ACC112 (cell line): Measurements from ENCODE around the gene UBASH3A.

Experiments
- H2AFZ ChIP-seq: fragments of 200-600 bp; sonication (generic); one replicate; pipeline ENCODE4 v1.6.0; 2017; ENCODE audit warnings: antibody characterized with exemption, low read length; ENCODE audit not compliant: unreplicated experiment
- H3K27ac ChIP-seq: fragments of 200-600 bp; sonication (generic); 2 replicates; pipeline ENCODE4 v1.5.1; 2014; ENCODE audit warnings: low read depth, mild to moderate bottlenecking, antibody characterized with exemption, low read length, moderate library complexity
- H3K27me3 ChIP-seq: fragments of 200-600 bp; sonication (generic); 2 replicates; pipeline ENCODE4 v1.6.1; 2014; ENCODE audit warnings: mild to moderate bottlenecking, antibody characterized with exemption, low read length, moderate library complexity, mixed read lengths; ENCODE audit not compliant: insufficient read depth
- H3K36me3 ChIP-seq: fragments of 200-600 bp; sonication (generic); 2 replicates; pipeline ENCODE4 v1.6.1; 2016; ENCODE audit warnings: mild to moderate bottlenecking, antibody characterized with exemption, low read length, moderate library complexity, mixed read lengths; ENCODE audit not compliant: insufficient read depth
- H3K4me1 ChIP-seq: fragments of 200-600 bp; sonication (generic); one replicate; pipeline ENCODE4 v1.6.1; 2016; ENCODE audit warnings: low read length, mixed read lengths; ENCODE audit not compliant: insufficient read depth, unreplicated experiment, control insufficient read depth
- H3K4me3 ChIP-seq: fragments of 200-600 bp; sonication (generic); 2 replicates; pipeline ENCODE4 v1.5.1; 2014; ENCODE audit warnings: mild to moderate bottlenecking, low read depth, low read length
- H3K79me2 ChIP-seq: fragments of 200-600 bp; sonication (generic); one replicate; pipeline ENCODE4 v1.6.0; 2016; ENCODE audit warnings: low read length; ENCODE audit not compliant: control insufficient read depth, unreplicated experiment, insufficient read depth

UBASH3A gene

DNA sequence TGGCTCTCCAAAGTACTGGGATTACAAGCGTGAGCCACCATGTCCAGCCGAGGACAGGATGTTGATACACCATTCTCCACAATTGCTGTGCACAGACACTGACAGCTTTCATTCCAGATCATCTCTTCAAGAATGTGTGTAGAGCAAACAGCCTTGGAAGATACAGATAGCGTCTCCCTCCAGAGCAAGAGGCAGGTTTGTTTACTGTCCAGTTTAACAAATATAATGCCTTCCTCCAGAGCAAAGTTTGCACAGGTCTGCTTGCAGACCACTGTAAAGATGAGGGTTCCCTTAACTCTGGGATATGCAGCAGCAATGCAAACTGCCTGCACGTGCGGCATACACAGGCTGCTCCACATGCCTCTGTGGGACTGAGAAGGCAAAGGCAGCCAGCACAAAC, 12.4 kb upstream of the UBASH3A start:
- peaks cover 93% of the 10 kb centered on the region for H3K27me3 ChIP-seq
- H2AFZ ChIP-seq: no peak overlapping the region
- H3K4me1 ChIP-seq: no peaks in the 10 kb centered on the region

DNA sequence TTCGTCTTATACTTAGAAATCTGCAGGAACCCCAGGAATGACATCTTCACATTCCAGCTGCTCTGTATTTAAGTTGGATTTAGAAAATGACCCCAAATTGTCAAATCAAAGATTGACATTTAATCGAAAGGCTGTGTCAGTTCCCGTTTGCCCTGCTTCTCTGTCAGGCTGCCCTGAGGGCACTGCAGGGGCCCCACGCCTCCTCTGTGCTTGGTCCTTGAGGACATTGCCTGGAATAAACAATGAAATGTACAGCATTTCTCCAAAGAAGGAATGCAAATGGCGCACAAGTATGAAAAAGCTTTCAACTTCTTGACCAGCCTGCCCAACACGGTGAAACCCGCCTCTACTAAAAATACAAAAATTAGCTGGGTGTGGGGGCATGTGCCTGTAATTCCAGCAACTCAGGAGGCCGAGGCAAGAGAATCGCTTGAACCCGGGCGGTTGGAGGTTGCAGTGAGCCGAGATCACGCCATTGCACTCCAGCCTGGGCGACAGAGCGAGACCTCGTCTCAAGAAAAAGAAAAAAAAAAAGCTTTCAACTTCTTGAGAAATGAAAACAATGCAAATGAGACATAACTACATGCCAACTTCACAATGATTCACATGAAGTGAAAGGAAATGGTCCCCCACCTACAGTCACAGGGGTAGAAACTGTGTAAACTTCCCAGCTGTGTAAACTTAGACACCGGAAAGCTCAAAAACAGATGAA, 10.8 kb upstream of the UBASH3A start:
- Histone ChIP-seq H3K36me3 (no peaks in the 10 kb centered on the region), H2AFZ (no peak overlapping the region), H3K4me3 (no peak overlapping the region), H3K27ac (no peak overlapping the region), H3K4me1 (no peaks in the 10 kb centered on the region), H3K79me2 (no peaks in the 10 kb centered on the region), H3K27me3 (peaks cover 95% of the 10 kb centered on the region)

More for the DNA sequence above, 12.4 kb upstream of the UBASH3A start:
- Histone ChIP-seq H3K79me2 (no peaks in the 10 kb centered on the region), H3K36me3 (no peaks in the 10 kb centered on the region), H3K27ac (no peak overlapping the region), H3K4me3 (no peak overlapping the region)

- Histone ChIP-seq H3K27me3 (peaks cover 95% of the 10 kb centered on the region), H3K4me3 (no peak overlapping the region), H3K27ac (no peak overlapping the region), H3K36me3 (no peaks in the 10 kb centered on the region), H2AFZ (no peak overlapping the region), H3K79me2 (no peaks in the 10 kb centered on the region), H3K4me1 (no peaks in the 10 kb centered on the region)
Observed at GRCh38 chr21:42393443-42393950, 10.2 kb upstream of the UBASH3A start.

DNA sequence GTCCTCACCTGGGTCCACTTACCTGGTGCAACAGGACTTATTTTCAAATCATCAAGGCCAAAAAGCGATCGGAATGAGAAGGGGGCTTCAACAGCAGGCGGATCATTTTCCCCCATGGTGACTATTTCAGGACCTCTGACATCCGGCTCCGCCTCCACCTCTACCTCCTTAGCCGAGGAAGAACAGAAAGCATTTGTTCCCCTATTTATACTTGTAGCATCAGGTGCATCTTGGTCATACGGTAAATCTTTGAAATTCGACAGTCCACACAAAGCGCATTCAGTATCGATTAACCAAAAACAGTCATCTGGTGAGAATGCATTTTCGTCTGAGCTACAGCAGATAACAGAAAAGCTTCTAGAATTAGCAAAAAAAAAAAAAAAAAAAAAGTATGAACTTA, 8.4 kb upstream of the UBASH3A start:
- H3K27me3 ChIP-seq: peaks cover 80% of the 10 kb centered on the region
- H3K27ac ChIP-seq: no peak overlapping the region
- H3K4me3 ChIP-seq: no peak overlapping the region
- no peak overlapping the region for H2AFZ ChIP-seq
- H3K4me1 ChIP-seq: no peaks in the 10 kb centered on the region
- no peaks in the 10 kb centered on the region for H3K36me3 ChIP-seq
- no peaks in the 10 kb centered on the region for H3K79me2 ChIP-seq

DNA sequence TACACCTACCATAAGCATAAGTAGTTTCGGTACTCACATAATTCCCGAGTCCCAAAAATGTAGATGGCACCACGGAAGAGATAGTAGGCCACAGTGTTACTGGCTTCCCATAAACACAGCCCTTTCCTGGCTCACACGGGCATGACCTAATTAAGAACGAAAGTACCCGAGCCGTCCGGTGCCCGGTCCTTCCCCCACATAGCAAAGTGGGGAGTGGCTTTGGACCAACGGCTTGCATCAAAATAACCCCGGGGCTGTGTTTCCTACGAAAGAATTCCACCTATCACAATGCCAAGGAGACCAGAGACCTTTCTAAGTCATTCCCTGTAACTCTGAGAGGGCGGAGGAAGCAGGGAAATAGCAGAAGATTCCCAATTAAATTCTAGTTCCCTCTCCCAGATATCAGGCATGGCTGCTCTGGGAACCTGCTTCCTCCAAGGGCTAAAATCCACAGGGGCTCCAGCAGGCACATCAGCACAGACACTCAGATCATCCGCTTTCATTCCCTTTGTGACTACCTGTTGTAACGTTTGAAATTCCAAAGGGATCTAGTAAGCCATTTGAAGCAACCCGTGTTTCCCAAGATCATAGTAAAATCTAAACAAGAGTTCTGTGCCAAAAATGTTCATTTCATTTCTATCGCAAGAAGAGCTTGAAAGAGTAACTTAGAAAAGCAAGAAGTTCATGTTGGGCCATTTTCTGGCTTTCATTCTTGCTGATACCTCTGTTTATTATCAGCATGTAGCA, 7.6 kb upstream of the UBASH3A start, which contains the start of gene TMPRSS3:
TMPRSS3 (minus strand) TSS at position 148 of the 747 bp plus-strand sequence. CDS start 635 bp downstream, outside the sequence.
- no peaks in the 10 kb centered on the region for H3K4me1 ChIP-seq
- no peak within 1 kb of the TSS for H3K4me3 ChIP-seq
- H3K36me3 ChIP-seq: no peaks in the 10 kb centered on the region
- peaks cover 73% of the 10 kb centered on the region for H3K27me3 ChIP-seq
- H3K27ac ChIP-seq: no peak within 1 kb of the TSS
- no peak within 1 kb of the TSS for H2AFZ ChIP-seq
- no peaks in the 10 kb centered on the region for H3K79me2 ChIP-seq

- Histone ChIP-seq H3K4me1 (no peaks in the 10 kb centered on the region), H3K79me2 (no peaks in the 10 kb centered on the region), H3K36me3 (no peaks in the 10 kb centered on the region), H3K27me3 (peaks cover 69% of the 10 kb centered on the region), H3K27ac (no peak overlapping the region), H3K4me3 (no peak overlapping the region), H2AFZ (no peak overlapping the region)
Observed at GRCh38 chr21:42396799-42397745, 6.6 kb upstream of the UBASH3A start.

GRCh38 chr21:42397746-42398394, 5.8 kb upstream of the UBASH3A start:
- peaks cover 62% of the 10 kb centered on the region for H3K27me3 ChIP-seq
- H3K79me2 ChIP-seq: no peaks in the 10 kb centered on the region
- no peaks in the 10 kb centered on the region for H3K36me3 ChIP-seq
- H3K4me3 ChIP-seq: no peak overlapping the region
- no peak overlapping the region for H3K27ac ChIP-seq
- H3K4me1 ChIP-seq: no peaks in the 10 kb centered on the region
- no peak overlapping the region for H2AFZ ChIP-seq

- Histone ChIP-seq H3K36me3 (no peaks in the 10 kb centered on the region), H3K79me2 (no peaks in the 10 kb centered on the region), H2AFZ (no peak overlapping the region), H3K4me1 (no peaks in the 10 kb centered on the region), H3K27ac (no peak overlapping the region), H3K4me3 (no peak overlapping the region), H3K27me3 (peaks cover 56% of the 10 kb centered on the region)
Observed at GRCh38 chr21:42398436-42399028, 5.2 kb upstream of the UBASH3A start.

- Histone ChIP-seq H3K27me3 (peaks cover 48% of the 10 kb centered on the region), H3K79me2 (no peaks in the 10 kb centered on the region), H2AFZ (no peak overlapping the region), H3K27ac (no peak overlapping the region), H3K36me3 (no peaks in the 10 kb centered on the region), H3K4me1 (no peaks in the 10 kb centered on the region), H3K4me3 (no peak overlapping the region)
Observed at GRCh38 chr21:42400525-42400924, 3.2 kb upstream of the UBASH3A start.
